ENCODE measurements around the gene TIRAP.
"Not testable (repeated sequence)": the region's sequence is repeated elsewhere in the genome, so short reads cannot be mapped to it uniquely, and the experiment has no call there.

TIRAP gene

DNA sequence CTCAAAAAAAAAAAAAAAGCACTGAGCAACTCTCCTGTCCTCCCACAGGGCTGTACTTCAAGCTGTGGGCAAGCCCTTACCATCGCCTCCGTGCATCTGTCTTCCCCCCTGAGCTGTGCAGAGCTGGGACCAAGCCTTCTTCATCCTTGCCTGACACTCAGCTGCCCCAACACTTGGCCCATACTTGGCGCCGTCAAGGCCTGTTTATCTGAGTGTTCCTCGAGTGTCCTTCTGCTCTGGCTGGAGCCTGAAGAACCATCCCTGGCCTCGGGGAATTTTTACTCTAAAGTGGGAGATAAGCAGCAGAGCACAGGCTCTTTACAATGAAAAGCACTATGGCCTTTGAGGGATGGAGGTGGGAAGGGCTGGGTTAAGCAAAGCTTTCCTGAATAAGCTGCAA lies 1.6 kb upstream of the TIRAP start:
- intact Hi-C loops (cut with DNase I): no loop called here

DNA sequence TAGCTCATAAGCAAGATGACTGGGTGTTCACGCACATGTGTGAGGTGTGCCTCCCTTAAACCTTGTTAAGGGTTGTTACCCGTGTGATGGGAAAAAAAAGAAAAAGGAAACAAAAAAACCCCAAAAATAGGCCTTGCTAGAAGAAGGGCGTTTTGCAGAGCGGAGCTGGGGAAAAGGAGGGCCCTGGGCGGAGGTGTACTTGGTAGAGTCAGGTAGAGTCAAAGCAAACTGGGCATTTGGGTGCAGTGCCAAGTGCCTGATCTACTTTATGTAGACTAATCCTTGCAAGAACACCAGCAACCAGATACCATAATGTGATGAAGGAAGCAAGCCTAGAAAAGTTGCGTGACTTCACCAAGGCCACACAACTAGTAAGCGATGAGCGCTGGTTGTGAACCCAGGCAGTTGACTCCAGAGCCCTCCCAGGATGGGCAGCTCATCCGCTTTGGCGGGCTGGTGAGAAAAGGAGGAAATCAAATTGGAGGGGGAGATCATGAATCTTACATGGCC lies 1.2 kb upstream of the TIRAP start:
- intact Hi-C loops (cut with DNase I): no loop called here
- no peak for DNase-seq

More for the DNA sequence above, 1.6 kb upstream of the TIRAP start:
- DNase-seq: no peak

DNA sequence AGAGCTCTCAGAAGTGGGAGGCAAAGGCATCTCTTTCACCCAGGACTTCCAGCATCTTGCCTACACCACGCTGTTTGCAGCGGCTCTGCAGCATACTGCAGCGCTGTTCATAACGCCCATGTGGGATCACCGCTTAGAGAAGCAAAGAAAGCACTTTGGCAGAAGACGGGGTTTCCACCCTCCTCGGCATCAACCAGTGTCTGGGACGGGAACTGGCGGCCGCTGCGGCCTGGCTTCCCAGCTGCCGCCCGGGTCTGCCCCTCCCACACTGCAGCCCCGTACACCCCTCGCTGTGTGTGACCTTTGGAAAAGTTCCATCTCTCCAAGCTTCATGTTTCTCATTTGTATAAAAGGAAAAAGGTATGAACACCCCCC lies 545 bp upstream of the TIRAP start:
- intact Hi-C loops (cut with DNase I): no loop called here

DNA sequence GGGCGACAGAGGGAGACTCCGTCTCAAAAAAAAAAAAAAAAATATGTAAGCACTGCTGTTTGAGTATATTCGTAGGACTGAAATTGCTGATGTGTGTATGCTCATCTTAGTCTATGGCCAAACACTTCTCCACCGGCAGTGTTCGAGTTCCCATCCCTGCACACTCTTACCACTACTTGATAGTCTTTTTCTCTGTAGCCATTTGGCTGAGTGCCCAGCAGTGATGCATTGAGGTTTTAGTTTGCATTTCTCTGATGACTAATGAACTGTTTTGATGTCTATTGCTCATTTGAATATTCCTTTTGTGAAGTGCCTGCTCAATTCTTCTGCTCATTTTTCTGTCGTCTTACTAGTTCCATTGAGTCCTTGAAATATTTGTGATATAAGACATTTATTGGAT lies 1.9 kb downstream of the TIRAP start:
- DNase-seq: peak in 28 of 42 donors; percentile 16 to 85 (median 53)
- intact Hi-C loops (cut with DNase I): no loop called here

More for the DNA sequence above, 545 bp upstream of the TIRAP start:
- peak in 41 of 42 donors; percentile 22 to 83 (median 55) for DNase-seq

DNA sequence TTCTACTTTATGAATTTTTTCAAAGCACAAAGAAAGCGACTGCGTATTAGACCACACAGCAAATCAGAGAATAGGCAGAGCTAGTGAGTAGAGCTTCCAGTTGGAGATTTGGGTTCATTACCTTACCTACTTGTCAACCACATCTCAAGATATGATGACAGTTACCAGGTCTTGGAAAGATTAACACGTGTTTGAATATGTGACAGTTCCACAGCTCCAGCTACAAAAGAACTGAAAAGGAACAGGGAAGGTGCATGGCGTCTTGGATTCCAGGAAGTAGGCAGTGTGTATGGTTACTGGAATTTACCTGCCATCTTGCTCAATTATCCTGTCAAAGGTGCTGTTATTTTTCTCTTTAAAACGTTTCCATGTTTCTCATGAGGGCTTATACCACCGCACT lies 5.3 kb downstream of the TIRAP start:
- peak in 6 of 42 donors; percentile 22 to 69 (median 40) for DNase-seq
- intact Hi-C loops (cut with DNase I): no loop called here

DNA sequence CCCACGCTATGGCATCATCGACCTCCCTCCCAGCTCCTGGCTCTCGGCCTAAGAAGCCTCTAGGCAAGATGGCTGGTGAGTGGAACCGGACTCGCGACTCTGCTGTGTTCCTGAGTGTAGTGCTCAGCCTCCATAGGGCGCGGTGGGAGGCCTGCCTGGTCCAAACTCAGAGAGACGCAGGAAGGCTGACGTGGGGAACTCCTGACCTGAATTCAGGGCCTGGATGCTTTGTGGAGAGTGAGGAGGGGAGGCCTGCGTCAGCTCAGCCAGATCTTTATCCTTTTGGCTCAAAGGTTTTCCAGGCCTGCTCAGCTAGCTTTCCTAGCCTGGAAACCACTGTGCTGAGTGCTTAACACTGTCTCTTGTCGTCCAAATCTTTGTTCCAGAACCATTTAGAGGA lies 8.0 kb downstream of the TIRAP start:
- no peak for DNase-seq

DNA sequence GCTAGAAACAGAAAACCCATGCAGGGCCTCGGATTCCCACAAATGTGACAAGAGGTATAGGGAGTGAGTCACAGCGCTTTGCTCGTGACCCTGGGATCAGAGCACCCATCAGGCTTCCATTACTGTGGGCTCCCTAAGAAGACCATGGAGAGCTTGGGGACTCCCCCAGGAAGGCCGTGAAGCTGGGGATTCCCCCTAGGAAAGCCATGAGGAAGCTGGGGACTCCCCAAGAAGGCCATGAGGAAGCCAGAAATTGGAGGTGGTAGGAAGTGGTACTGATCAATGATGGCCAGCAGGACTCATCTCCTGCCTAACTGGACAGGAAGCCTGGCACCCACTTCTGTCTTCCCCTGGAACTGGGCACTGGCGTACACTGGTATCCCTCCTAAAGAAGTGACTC lies 10.8 kb downstream of the TIRAP start:
- DNase-seq: no peak
- intact Hi-C loops (cut with DNase I): no loop called here

More for the DNA sequence above, 8.0 kb downstream of the TIRAP start:
- intact Hi-C loops (cut with DNase I): no loop called here

DNA sequence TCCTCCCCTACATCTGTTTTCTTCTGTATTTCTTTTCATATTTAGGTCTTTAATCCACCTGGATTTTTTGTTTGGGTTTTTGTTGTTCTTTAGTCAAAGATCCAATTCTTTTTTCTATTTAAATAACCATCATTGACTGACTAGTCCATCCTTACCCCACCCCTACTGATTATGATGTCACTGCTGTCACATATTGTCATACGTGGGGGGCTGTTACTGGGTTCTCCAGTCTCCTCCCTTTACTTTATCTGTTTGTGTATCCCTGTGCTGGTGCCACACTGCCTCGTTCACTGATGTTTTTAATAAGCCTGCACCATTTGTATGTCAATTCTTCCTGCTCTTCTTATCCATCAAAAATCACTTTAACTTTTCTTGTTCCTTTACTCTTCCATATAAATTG lies 14.1 kb downstream of the TIRAP start:
- intact Hi-C loops (cut with DNase I): no loop called here
- DNase-seq: no peak

DNA sequence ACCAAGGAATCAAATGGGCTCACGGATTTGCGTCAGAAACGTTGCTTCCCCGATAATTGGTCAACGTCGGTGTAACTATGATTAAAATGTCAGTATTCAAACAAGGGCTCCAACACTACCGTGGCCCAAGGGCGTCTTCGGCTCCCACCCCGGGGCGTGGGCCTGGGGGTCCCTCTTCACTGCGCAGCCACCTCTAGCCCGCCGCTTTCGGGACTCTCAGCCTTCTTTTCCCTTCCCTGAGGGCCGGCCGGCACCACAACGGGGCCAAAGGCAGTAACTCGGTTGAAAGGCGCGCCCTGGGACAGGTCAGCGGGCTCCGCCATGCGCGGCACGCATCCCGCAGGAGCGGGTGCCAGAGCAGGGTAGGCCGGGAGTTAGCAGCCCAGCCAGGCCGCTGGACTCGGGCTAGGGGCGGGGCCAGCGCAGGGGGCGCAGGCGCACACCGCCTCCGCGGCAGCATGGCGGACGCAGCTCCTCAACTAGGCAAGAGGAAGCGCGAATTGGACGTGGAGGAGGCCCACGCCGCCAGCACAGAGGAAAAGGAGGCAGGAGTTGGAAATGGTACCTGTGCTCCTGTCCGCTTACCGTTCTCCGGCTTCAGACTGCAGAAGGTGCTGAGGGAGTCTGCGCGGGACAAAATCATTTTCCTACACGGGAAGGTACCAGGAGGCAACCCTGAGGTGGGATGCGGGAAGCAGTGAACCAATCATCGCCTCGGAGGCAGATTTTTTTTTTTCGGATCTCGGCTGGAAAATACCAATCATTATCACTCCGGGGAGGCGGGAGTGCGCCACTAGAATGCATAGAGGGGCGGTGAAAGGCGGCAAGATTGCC lies 20.9 kb downstream of the TIRAP start, which contains the start of gene DCPS:
Gene DCPS, plus strand, starts transcription at position 438 of the 834 bp plus-strand sequence. Its CDS starts 21 bp downstream, at position 459.
- DNase-seq: peak; percentile 80 to 97 (median 92)
- intact Hi-C loops (cut with DNase I): loop anchor here (5.0 kb wide), 1 partner anchor 37 kb away; the partner anchor contains the start of genes FOXRED1 and SRPRA

DNA sequence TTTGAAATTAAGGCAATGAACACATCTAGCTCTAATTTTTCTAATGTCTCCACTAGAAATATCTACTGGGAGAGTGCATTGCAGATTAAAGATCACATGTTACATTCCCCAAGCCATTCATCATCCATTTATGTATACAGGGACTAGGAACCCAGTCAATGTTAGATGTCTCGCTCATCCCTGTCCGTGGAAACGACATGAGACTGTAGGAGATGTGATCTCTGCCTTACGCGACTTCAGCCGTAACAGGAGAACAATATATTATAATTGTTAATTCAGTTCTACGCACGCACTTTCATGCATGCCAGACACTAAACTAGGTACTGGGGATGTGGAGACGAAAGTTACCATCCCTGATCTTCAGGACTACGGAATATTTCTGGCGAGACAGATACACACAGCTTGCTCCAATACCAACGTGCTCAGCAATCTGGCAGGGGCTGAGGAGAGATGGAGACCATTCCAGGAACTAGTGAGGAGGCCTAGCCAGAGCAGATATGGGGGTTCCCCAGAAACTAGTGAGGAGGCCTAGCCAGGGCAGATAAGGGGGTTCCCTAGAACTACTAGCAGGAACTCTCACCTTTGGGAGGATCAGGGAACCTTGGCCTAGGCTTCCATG lies 21.7 kb downstream of the TIRAP start:
- intact Hi-C loops (cut with DNase I): loop anchor here (5.0 kb wide), 2 partner anchors 37 to 53 kb away; partner anchors contain the start of genes FOXRED1, SRPRA and ST3GAL4
- DNase-seq: peak in 2 of 42 donors; percentile 20 to 44

DNA sequence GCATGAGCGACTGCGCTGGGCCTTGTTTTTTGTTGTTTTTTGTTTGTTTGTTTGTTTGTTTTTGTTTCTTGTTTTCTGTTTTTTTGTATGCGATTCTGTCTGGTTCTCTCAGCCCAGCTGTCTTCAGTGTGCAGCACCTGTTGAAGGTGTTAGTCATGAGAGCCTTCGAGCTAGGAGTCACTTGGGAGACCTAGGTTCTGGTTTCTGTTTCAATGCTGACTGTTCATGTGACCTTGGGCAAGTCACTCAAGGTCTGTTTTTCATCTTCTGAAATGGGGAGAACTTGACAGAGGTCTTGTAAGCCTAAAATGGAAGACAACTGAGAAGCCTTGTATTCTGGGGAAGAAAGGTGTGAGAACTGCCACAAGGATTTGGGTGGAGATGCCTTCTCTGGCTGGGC lies 22.8 kb downstream of the TIRAP start:
- DNase-seq: no peak
- intact Hi-C loops (cut with DNase I): loop anchor here (5.0 kb wide), 1 partner anchor 52 kb away; the partner anchor contains the start of gene ST3GAL4

DNA sequence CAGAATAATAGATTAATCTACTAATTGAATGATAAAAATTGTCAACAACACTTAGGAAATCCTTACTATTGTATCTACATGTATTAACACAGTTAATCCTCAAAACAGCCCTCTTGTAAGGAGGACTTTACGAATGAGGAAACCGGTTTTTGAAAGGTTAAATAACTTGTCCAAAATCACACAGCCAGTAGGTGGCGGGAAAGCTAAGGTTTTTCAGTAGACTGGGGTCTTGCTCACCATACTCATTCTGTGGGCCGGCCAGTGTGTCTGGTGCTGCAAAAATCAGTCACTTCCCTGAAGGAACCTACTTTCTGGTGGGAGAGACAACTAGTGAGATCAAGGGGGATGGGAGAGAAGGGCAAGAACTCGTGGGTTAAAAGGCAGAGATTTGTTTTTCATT lies 24.8 kb downstream of the TIRAP start:
- DNase-seq: peak in 18 of 42 donors; percentile 23 to 72 (median 38)
- intact Hi-C loops (cut with DNase I): loop anchor here (5.0 kb wide), 1 partner anchor 50 kb away; the partner anchor contains the start of gene ST3GAL4

DNA sequence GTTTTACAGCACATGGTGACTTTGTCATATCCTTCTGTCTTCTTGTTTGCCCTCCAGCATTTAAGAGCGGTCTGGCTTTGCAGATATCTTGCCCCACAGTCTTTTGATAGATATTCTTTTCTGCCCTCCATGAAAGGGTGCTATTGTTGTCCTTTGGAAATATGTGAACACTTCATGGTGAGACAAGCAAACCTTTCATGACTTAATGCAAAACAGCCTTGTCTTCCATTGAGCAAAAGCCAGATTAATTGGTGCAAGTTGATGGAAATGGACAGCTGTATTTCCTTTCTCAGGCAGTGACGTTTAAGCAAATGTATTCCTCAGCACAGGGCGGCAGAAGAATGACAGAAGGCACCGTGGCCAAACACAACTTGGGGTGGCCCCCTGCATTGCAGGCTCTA lies 25.4 kb downstream of the TIRAP start:
- DNase-seq: peak in 3 of 42 donors; percentile 15 to 63 (median 20)
- intact Hi-C loops (cut with DNase I): loop anchor here (5.0 kb wide), 1 partner anchor 49 kb away; the partner anchor contains the start of gene ST3GAL4

DNA sequence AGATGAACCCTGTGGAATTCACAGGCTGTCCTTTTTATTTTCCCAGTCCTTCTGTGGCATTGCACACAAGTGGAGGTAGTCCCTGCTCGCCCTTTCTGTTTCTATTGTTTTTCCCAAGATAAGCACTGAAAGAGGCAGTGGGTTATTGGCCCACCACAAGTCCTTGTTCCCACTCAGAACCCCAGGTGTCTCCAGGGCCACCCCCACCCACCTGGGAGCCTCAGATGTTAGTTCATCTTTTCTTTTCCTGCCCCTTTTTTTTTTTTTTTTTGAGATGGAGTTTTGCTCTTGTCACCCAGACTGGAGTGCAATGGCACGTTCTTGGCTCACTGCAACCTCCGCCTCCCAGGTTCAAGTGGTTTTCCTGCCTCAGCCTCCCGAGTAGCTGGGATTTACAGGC lies 25.9 kb downstream of the TIRAP start:
- not testable (repeated sequence) for DNase-seq
- intact Hi-C loops (cut with DNase I): loop anchor here (5.0 kb wide), 1 partner anchor 49 kb away; the partner anchor contains the start of gene ST3GAL4

DNA sequence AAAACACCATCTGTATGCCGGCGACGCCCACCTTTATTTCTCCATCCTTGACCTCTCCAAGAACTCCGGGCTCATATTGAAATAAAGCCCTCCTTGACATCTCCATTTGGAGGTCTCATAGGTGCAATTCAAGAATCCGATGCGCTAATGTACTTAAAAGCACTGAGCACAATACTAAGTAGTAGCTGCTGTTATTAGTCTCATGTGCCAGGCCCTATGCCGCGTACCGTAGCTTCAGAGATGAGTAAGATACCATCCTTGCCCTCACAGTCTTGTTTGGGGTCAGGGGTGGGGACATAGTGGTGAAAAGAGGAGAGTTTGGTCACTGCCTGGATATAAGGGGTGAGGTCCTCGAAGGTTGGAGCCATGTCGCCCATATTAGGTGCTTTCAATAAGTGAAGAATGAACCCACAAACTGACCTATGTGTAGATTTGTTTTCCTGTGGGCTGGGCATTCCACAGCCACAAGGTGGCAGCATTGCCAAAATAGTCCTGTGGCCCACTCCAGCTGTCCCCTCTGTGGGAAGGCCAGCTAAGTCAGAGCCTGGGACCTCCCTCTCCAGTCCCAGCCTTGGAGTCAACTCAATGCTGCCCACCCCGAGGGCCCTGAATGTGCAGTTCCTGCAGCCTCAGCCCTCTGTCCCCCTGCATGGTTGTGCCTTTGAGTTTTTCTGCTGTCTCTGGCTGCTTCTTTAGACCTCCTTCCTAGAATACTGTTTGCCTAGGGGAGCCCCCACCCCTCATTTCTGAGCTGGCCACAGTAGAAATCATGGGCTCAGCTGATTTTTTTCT lies 27.5 kb downstream of the TIRAP start:
- peak in 41 of 42 donors; percentile 72 to 94 (median 84) for DNase-seq
- intact Hi-C loops (cut with DNase I): loop anchor here (5.0 kb wide), 1 partner anchor 172 kb away; no protein-coding TSS in a partner anchor

DNA sequence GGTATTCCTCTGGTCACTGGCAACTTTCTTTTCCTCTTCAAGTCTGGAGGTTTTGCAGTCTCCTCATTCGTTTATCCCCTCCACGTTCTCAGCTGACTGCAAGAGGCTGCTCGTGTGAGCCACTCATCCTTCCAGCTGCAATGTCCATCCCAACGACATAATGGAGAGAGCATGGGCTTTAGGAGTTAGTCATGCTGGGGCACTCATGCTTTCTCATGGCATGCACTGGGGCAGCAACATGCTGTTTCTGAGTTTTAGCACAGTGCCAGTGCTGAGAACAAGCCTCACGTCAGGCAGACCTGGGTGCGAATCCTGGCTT lies 28.1 kb downstream of the TIRAP start:
- DNase-seq: no peak
- intact Hi-C loops (cut with DNase I): loop anchor here (5.0 kb wide), 1 partner anchor 171 kb away; no protein-coding TSS in a partner anchor

DNA sequence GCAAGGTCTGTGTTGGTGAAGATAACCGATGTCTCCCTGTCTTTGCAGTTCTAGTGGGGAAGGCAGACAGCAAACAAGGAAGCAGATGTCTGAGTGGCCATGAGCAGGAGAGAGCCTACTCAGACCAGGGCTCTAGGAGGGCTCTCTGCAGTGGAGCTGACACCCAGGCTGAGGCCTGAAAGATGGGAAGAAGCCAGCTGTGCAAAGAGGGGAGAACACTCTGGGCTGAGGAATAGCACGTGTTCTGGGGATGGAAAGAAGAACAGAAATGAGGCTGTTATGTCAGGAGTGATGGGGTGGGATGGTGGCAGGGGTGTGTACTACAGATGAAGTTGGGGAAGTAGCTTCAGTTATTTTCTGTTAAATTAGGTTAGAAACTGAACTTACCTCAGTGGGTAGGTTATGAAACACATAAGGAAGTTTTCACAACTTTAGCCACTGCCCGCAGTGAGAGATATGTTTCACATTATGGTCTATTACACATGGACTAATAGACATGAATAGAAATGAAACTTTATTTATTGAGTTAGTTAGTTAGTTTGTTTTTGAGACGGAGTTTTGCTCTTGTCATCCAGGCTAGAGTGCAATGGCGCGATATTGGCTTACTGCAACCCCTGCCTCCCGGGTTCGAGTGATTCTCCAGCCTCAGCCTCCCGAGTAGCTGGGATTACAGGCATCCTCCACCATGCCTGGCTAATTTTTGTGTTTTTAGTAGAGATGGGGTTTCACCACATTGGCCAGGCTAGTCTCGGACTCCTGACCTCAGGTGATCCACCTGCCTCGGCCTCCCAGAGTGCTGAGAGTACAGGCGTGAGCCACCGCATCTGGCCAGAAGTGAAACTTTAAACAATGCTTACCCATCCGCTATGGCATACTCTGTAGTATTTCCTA lies 28.8 kb downstream of the TIRAP start:
- peak in 3 of 42 donors; percentile 32 to 39 (median 34) for DNase-seq
- intact Hi-C loops (cut with DNase I): loop anchor here (5.0 kb wide), 1 partner anchor 171 kb away; no protein-coding TSS in a partner anchor

DNA sequence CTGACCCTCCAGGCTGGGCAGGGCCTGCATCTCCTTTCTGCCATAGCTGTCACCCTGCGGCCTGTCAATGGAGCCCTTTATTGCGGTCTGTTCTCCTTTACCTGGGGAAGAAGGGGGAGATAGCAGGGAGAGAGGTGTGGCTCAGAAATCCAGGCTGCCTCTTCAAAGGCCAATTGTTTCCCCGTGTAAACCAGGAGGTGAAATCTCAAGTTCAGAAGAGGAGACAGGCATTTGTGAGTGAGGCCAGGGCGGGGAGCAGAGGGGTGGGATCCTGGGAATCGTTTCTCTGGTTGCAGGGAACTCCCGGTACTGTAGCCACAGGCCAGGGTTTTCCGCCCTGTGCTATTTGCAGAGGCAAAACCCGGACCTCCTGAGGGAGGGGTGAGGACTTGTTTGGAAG lies 30.1 kb downstream of the TIRAP start:
- intact Hi-C loops (cut with DNase I): loop anchor here (5.0 kb wide), 1 partner anchor 169 kb away; no protein-coding TSS in a partner anchor
- no peak for DNase-seq
